CD4-positive, alpha-beta T cell treated with Interleukin-15 for 1 hour (primary cell): Measurements from ENCODE around the gene YY1.
"Not testable (repeated sequence)": the region's sequence is repeated elsewhere in the genome, so short reads cannot be mapped to it uniquely, and the experiment has no call there.

Experiments
- DNase-seq: peaks from one replicate; pipeline ENCODE4 v3.0.0-alpha.2; 2020

YY1 gene

DNA sequence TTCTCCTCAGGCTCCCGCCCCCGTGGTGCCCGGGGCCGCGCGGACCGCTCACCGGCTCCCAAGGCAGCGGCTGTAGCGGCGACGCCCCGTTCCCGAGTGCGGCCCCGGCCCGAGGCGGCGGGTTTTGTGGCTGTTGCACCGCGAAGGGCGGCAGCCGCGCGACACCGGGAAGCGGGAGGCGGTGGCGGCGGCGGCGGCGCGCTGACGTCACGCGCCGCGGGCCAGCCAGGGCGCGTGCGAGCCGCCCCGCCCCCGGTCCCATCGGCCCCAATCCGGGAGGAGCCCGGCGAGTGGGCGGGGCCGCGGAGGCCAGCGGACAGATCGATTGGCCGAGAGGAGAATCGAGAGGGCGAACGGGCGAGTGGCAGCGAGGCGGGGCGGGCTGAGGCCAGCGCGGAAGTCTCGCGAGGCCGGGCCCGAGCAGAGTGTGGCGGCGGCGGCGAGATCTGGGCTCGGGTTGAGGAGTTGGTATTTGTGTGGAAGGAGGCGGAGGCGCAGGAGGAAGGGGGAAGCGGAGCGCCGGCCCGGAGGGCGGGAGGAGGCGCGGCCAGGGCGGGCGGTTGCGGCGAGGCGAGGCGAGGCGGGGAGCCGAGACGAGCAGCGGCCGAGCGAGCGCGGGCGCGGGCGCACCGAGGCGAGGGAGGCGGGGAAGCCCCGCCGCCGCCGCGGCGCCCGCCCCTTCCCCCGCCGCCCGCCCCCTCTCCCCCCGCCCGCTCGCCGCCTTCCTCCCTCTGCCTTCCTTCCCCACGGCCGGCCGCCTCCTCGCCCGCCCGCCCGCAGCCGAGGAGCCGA is at the start of gene YY1:
YY1 (plus strand) TSS at position 726 of the 792 bp plus-strand sequence. CDS start 101 bp downstream, outside the sequence.
- peak; percentile 99 for DNase-seq

DNA sequence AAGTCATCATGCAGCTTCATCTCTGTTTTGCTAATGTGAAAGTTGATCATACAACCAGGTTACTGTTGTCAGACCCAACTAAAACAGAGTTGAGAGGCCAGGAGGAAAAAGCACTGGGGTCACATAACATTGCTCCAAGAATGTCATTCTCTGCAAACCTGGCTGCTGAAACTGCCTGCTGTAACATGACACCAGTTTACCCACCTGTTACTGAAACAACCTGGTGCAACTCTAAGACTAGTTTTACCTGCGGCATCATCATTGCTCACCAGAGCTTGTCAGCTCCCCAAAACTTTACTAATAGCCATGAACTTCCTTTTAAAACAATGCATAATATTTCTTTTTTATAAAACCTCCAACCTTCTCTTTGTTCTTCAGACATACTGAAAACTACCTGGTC is 48.8 kb upstream of the YY1 start:
- DNase-seq = no peak

DNA sequence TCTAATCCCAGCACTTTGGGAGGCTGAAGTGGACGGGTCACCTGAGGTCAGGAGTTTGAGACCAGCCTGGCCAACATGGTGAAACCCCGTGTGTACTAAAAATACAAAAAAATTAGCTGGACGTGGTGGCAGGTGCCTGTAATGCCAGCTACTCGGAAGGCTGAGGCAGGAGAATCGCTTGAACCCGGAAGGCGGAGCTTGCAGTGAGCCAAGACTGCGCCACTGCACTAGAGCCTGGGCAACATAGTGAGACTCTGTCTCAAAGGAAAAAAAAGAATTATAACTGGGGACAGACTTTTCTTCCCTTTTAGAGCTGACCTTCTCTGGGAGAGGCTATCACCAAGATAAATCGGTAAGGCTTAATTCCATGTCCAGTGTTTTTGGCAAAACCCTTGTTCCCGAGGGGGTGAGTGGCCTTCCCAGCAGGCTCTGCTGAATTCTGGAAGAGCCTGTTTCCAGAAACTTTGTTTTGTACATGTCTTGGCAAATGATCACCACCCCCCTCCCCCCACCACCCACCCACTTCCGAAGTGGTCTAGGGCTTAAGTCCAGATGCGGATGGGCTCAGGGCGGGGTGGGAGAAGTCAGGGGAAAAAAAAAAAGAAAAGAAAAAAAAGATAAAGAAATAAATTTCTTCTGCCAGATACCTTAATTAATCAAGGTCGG is 47.2 kb upstream of the YY1 start:
- DNase-seq = no peak

DNA sequence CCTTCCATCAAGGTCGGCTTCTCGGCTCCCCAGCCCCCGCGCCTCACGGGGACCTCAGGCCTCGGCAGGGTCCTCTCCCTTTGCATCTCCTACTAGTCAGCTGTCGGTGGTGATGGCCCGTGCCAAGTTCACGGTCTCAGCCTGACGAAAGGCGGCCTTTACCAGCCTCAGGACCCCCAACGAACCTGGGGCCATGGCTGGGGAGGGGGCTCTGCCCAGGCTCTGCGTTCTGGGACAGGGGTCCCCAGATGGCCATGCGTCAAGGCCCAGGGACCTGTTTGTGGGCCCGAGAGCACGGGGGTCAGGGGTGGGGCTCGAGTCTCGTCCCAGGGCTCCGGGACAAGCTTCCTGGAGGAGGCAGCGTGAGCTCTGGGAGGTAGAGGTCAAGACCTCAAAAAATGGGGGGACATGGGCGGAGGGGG is 46.7 kb upstream of the YY1 start:
- DNase-seq = no peak

DNA sequence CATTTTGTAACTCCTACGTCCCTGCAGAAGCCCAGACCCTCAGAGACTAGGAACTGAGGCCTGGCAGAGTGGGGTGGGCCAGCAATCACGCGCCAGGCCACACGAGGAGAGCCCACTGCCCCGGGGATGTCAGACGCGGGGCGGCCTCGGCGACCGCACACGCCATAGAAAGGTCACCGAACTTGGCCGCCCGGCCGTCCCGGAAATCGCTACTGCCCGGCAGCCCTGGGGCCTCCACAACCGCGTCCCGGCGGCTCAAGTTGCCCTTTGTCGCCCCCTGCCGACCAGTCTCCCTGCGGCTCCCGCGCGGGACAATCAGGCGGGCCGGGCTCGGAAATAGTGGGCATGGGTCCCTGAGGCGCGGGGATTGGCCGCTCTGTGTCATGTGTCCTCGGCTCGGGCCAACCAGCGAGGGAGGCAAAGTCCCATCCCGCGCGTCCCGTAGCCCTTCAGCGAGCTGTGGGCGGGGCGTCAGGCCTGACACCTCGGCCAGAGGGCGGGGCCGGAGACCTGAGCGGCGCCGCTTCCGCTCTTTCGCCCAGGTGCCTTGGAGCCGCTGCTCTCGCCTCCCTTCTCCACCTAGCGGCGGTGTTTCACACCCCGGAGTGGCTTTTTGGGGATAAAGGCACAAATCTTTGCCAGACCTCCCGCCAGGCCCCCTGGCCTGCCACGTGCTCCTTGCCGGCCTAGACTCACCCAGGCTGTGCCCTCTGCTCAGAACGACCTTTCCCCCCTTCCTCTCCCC is 46.1 kb upstream of the YY1 start:
- peak; percentile 100 for DNase-seq

DNA sequence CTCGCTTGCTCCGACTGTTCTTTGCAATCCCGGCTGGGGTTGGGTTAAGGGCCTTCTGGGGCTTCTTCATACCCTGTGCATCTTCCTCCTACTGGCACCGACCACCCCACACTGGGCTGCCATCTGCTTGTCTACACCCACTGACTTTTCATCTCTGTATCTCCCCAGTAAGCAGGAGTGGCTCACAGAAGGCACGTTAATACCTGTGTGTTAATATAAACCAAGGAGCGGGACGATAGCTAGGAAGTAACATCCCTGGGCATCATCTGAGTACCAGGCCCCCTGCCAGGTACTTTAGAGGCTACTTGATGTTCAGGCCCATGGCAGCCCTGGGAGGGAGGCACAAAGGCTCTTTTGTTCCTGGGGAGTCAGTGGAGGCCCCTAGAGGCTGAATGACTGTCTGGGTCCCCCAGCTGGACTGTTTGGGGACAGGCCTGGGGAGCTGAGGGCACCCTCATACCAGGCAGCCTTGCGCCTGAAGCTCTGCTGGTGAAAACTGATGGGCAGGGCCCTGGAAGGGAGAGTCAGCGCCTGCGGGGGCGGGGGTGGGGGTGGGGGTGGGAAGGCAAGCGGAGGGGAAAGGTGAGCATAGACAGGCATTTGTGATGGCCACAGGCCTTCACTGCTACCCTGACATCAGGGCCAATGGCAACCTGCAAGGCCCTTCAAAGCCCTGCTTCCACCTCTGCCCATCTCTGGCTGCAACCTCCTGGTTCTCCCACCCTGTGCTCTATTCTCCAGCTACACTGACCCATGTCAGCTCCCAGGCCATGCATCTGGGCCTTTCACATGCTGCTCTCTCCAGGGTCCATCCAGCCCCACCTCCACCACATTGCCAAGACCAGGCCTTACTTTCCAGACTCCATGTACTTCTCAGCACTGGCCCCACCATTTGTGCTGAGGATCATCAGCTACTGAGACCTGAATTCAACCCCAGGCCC is 45.3 kb upstream of the YY1 start:
- no peak for DNase-seq

DNA sequence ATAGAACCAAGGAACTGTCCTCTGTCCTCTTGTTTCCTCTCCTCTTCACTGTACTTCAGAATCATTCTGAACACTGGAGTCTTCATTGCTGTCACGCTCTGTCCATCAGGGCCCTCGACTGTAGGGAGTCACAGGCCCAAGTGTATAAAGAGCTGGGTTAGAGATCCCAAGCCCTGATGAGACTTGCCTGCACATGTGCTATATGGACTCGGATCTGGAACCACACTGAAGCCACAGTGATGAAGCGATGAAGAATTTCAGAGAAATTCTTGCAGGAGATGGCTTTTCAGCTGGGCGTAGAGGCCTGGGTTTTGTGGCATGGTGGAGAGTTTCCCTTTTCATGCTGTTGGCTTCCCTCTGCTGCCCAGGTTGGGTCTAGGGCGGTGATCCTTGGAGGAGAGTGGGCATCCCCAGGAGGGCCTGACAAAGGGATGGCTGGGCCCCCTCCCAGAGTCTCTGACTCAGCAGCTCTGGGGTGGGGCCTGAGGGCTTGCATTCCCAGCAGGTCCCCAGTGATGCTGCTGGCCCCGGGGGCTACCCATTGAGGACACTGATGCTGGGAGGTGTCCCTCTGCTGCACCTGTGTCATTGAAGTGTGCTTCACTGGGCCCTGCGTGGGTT is 39.6 kb upstream of the YY1 start:
- no peak for DNase-seq

DNA sequence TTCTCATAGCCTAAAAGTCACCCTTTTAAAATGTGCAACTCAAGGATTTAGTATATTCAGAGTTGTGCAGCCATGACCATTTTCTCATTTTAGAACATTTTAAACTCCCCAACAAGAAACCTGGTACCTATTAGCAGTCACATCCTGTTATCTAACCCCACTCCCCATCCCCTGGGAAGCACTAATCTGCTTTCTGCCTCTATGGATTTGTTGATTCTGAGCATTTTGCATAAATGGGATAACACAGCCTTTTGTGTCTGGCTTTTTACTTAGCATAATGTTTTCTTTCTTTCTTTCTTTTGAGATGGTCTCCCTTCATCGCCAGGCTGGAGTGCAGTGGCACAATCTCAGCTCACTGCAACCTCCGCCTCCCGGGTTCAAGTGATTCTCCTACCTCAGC is 38.6 kb upstream of the YY1 start:
- no peak for DNase-seq

DNA sequence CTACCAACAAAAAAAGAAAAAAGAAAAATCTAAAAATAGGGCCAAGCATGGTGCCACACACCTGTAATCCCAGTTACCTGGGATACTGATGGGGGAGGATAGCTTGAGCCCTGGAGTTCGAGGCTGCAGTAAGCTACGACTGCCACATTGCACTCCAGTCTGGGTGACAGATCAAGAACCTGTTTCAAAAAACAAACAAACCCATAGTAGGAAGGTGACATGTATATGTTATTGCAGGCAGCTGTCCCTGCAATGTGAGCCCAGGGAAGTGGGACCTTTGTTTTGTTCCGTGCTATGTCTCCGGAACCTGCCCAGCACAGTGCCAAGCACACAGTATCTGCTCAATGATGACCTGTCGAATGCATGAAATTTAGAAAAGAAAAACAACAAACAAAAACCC is 37.2 kb upstream of the YY1 start:
- no peak for DNase-seq

DNA sequence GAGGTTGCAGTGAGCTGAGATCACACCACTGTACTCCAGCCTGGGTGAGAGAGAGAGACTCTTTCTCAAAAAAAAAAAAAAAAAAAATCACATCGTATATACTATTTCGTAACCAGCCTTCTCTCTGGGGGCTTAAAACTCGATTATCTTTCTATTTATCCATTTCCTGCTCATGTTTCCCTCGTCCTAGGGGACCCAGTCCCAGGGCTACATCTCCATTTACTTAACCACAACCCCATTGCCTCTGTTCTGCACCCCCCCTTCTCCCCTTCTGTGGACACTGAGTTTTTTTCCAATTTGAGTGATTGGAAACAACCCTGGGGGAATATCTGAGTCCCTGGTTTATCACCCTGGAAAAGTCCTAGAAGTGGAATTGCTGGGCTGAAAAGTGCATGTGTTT is 36.2 kb upstream of the YY1 start:
- DNase-seq = no peak

DNA sequence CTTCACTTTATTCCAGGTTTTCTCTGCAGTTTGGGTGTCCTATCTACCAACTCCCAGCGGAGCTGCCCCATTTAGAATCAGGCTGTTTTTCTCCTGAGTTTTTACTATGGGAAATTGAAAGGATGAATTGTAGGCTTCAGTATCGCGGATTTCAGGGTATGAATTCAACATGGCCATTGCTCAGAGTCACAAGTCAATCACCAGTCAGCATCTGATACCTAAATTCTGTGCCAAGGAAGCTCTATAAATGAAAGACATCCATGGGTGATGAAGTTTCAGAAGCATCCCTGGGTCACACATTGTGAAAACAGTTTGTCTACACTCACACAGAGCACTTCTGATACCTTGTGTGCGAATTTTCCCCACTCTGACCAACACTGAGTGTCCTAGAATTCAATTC is 35.8 kb upstream of the YY1 start:
- no peak for DNase-seq

DNA sequence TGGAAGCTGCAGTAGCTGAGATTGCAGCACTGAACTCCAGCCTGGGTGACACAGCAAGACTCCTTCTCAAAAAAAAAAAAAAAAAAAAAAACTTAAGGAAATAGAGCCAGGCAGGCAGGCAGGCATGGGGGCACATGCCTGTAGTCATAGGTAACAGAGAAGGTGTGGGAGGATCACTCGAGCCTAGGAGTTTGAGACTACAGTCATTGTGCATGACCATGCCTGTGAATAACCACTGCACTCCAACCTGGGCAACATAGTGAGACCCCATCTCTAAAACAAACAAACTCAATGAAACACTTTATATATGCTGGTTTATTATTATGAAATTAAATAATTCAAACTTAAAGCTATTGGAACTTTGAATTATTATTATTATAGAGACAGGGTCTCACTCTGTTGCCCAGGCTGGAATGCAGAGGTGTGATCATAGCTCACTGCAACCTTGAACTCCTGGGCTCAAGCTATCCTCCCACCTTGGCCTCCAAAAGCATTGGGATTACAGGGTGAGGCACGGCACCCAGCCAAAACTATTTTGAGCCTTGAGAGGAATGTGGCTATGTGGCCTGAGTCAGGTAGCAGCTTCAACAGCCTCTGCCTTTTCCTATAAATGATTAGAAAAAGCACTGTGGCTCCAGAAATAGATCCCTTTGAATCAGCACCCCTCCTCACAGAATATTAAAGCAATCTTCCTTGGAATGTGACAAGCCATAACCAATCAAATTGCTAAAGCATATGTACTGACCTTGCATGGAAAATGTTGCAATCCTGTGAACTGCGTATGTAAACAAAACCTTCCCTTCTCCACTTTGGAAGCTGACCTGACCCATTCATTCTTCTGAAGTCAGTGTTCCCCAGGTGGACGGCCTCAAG is 34.7 kb upstream of the YY1 start:
- no peak for DNase-seq

DNA sequence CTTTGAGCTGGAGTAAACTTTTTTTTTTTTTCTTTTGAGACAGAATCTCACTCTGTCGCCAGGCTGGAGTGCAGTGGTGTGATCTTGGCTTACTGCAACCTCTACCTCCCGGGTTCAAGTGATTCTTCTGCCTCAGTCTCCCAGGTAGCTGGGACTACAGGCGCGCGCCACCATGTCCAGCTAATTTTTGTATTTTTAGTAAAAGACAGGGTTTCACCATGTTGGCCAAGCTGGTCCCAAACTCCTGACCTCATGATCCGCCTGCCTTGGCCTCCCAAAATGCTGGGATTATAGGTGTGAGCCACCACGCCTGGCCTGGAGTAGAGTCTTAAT is 34.1 kb upstream of the YY1 start:
- DNase-seq = not testable (repeated sequence)

DNA sequence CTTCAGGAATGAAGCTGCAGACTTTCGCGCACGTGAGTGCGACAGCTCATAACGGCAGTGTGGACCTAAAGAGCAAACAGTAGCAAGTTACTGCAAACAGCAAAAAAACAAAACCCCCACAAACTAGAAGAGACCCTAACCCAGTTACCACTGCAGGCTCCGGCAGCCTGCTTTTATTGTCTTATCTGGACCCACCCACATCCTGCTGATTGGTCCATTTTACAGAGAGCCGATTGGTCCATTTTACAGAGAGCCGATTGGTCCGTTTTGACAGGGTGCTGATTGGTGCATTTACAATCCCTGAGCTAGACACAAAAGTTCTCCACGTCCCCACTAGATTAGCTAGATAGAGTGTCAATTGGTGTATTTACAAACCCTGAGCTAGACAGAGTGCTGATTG is 31.4 kb upstream of the YY1 start:
- not testable (repeated sequence) for DNase-seq

DNA sequence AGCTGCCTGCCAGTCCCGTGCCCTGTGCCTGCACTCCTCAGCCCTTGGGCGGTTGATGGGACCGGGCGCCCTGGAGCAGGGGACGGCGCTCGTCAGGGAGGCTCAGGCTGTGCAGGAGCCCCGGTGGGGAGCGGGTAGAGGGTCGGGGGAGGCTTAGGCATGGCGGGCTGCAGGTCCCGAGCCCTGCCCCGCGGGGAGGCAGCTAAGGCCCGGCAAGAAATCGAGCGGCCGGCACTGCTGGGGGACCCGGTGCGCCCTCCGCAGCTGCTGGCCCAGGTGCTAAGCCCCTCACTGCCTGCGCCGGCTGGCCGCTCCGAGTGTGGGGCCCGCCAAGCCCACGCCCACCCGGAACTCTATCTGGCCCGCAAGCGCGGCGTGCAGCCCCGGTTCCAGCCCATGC is 30.8 kb upstream of the YY1 start:
- DNase-seq = not testable (repeated sequence)

DNA sequence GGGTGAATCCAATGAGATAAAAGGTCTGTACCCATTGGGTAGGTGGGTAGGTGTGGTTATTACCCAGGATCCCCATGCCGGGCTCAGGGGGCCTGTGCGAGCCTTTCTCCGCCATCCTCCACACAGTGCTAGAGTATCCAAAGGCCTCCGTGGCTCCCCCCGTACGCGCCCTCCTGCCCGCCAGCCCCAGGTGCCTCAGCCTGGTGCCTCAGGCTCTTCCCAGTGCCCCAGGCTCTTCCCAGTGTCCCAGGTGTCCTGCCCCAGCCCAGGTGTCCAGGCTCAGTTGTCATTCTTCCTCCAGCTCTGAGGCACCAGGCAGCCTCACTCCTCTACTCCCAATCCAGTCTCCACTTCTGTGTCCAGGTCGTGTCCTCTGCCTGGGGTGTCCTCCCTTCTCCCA is 27.6 kb upstream of the YY1 start:
- DNase-seq = no peak

DNA sequence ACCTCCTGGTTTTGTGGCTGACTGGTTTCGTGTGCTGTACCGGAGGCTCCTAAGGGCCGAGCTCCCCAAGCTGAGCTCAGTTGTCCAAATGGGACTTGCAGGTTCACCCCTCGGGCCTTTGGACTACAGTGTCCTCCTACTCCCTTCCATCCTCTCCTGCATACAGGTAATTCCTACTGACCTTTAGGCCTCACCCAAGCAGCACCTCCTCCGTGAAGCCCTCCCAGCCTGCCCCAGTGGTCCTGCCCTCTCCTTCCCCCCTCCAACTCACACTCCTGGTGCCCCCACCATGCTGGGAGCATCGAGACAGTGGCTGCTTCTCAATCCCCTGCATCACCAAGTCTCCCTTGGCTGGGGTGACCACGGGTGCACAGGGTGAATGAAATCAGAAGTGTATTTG is 27.1 kb upstream of the YY1 start:
- DNase-seq = no peak

DNA sequence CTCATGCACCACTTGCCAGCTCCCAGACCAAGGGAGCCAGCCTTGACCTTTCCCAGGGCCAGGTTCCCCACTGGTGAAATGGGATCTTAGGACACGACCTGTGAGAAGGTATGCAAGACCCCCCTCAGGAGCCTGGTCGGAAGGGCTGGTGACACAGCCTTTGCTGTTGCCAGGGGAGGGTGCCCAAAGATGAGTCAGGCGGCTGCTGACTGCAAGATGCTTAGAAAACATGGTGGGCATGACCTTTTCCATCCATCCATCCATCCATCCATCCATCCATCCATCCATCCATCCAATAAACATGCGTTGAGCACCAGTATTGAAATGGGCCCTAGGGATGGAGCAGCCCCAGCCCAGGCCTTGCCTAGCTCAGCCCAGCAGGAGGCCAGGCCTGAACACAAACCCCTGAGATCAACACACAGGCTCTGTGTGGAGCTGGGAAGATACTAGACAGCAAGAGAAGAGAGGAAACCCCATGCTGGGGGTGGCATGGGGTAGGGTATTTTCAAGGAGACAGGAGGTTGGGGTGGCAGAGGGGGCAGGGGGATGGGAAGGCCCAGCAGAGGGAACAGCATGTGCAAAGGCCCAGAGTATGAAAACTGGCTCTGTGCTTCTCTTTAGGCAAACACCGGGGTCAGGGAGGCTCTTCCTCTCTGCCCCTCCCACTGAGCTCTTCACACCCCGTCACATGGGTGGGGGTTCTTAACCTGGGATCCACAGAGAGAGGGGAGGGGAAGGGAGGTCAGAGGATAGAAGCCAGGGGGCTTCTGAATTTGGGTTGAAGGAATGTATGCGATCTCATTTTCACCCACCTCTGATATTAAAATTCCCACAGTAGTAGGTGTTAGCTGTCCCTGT is 26.2 kb upstream of the YY1 start:
- no peak for DNase-seq

DNA sequence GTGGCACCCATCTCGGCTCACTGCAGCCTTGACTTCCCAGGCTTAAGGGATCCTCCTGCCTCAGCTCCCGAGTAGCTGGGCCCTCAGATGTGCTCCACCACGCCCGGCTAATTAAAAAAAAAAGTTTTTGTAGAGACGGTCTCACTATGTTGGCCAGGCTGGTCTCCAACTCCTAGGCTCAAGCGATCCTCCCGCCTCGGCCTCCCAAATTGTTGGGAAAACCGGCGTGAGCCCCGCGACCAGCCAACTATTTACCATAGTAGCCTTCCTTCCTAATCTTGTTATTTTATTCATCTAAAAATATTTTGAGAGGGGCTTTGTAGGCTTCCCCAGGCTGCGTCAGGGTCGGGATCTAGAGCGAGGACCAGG is 25.4 kb upstream of the YY1 start:
- DNase-seq = no peak
